OCI-LY7 (cell line): Measurements from ENCODE around the gene CCDC68.

Source experiments
- EZH2phosphoT487 ChIP-seq: fragments of 200-600 bp; sonication (generic); IDR thresholded peaks from 2 replicates; pipeline ENCODE4 v1.6.1; 2018; ENCODE audit warnings: low read depth, borderline replicate concordance, mild to moderate bottlenecking, mixed run types, antibody characterized with exemption, low read length, moderate library complexity, mixed read lengths
- TF ChIP-seq, protein P1 (sequence below): fragments of 200-600 bp; sonication (generic); conservative IDR thresholded peaks from 2 replicates; pipeline ENCODE4 v1.5.1; 2014; ENCODE audit warnings: mild to moderate bottlenecking, antibody characterized with exemption, low read length, moderate library complexity, mixed read lengths

- TF ChIP-seq, protein P1, sequence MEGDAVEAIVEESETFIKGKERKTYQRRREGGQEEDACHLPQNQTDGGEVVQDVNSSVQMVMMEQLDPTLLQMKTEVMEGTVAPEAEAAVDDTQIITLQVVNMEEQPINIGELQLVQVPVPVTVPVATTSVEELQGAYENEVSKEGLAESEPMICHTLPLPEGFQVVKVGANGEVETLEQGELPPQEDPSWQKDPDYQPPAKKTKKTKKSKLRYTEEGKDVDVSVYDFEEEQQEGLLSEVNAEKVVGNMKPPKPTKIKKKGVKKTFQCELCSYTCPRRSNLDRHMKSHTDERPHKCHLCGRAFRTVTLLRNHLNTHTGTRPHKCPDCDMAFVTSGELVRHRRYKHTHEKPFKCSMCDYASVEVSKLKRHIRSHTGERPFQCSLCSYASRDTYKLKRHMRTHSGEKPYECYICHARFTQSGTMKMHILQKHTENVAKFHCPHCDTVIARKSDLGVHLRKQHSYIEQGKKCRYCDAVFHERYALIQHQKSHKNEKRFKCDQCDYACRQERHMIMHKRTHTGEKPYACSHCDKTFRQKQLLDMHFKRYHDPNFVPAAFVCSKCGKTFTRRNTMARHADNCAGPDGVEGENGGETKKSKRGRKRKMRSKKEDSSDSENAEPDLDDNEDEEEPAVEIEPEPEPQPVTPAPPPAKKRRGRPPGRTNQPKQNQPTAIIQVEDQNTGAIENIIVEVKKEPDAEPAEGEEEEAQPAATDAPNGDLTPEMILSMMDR, result no peak
- no peak for TF ChIP-seq EZH2phosphoT487
Measured at GRCh38 chr18:54873884-54874255, 85.4 kb downstream of the CCDC68 start.
